Neural progenitor cell (in vitro differentiated cells): ENCODE data around the gene SFMBT1. TPM values are rescaled to one million over a fixed set of nuclear protein-coding genes. Genes with fewer than 3 reads are reported as not detected.

ENCODE experiments used
- DNase-seq: peaks from one replicate; pipeline ENCODE4 v3.0.0-alpha.2; 2016; ENCODE audit warnings: low spot score
- H2AFZ ChIP-seq: fragments of 200-600 bp; sonication (generic); replicated peaks from 2 replicates; pipeline ENCODE4 v1.6.1; 2016; ENCODE audit warnings: antibody characterized with exemption
- H3F3A ChIP-seq: fragments of 200-600 bp; sonication (generic); 2 replicates; pipeline ENCODE4 v1.6.1; 2016; ENCODE audit warnings: antibody characterized with exemption, low read depth
- H3K27ac ChIP-seq: fragments of 200-600 bp; sonication (generic); 2 replicates; pipeline ENCODE4 v1.5.1; 2016; ENCODE audit warnings: mild to moderate bottlenecking
- H3K27me3 ChIP-seq: fragments of 200-600 bp; sonication (generic); 2 replicates; pipeline ENCODE4 v1.6.1; 2016; ENCODE audit warnings: mild to moderate bottlenecking, moderate library complexity
- H3K36me3 ChIP-seq: fragments of 200-600 bp; sonication (generic); 2 replicates; pipeline ENCODE4 v1.5.1; 2016
- H3K4me1 ChIP-seq: fragments of 200-600 bp; sonication (generic); 2 replicates; pipeline ENCODE4 v1.6.1; 2016; ENCODE audit warnings: mixed run types
- H3K4me2 ChIP-seq: fragments of 200-600 bp; sonication (generic); 2 replicates; pipeline ENCODE4 v1.6.1; 2016
- H3K4me3 ChIP-seq: fragments of 200-600 bp; sonication (generic); 2 replicates; pipeline ENCODE4 v1.5.1; 2016
- H3K79me2 ChIP-seq: fragments of 200-600 bp; sonication (generic); 2 replicates; pipeline ENCODE4 v1.6.1; 2016; ENCODE audit warnings: low read depth
- H3K9ac ChIP-seq: fragments of 200-600 bp; sonication (generic); 2 replicates; pipeline ENCODE4 v1.6.1; 2016
- H3K9me3 ChIP-seq: fragments of 200-600 bp; sonication (generic); 2 replicates; pipeline ENCODE4 v1.5.1; 2016; ENCODE audit warnings: low read depth
- H4K20me1 ChIP-seq: fragments of 200-600 bp; sonication (generic); 2 replicates; pipeline ENCODE4 v1.6.1; 2016; ENCODE audit warnings: low read depth
- H3K27ac Mint-ChIP-seq: 3 replicates; pipeline ENCODE4 v1.8.0; 2021; ENCODE audit warnings: mixed read lengths
- H3K27me3 Mint-ChIP-seq: 2 replicates; pipeline ENCODE4 v1.8.0; 2022; ENCODE audit warnings: low read depth, mild to moderate bottlenecking, inconsistent platforms, moderate library complexity, mixed read lengths; ENCODE audit not compliant: insufficient read depth
- H3K36me3 Mint-ChIP-seq: 3 replicates; pipeline ENCODE4 v1.8.0; 2021; ENCODE audit warnings: mixed read lengths
- H3K4me1 Mint-ChIP-seq: 3 replicates; pipeline ENCODE4 v1.8.0; 2021; ENCODE audit warnings: mixed read lengths
- H3K4me3 Mint-ChIP-seq: 3 replicates; pipeline ENCODE4 v1.8.0; 2021; ENCODE audit warnings: mild to moderate bottlenecking, moderate library complexity, mixed read lengths
- H3K9me3 Mint-ChIP-seq: 3 replicates; pipeline ENCODE4 v1.8.0; 2020; ENCODE audit warnings: mixed read lengths
- EZH2 ChIP-seq: fragments of 200-600 bp; sonication (generic); IDR thresholded peaks from 2 replicates; pipeline ENCODE4 v1.6.1; 2017; ENCODE audit warnings: antibody characterized with exemption, mild to moderate bottlenecking, moderate library complexity
- EZH2phosphoT487 ChIP-seq: fragments of 200-600 bp; sonication (generic); IDR thresholded peaks from 2 replicates; pipeline ENCODE4 v1.6.1; 2017; ENCODE audit warnings: antibody characterized with exemption
- total RNA-seq: library from RNA; depleted of rRNA; stranded (reverse); fragments of >200 nt; gene quantifications from 2 replicates; pipeline ENCODE4 v1.2.3, GENCODE V29; 2015; ENCODE audit warnings: low replicate concordance
- TF ChIP-seq, protein P1 (sequence below): fragments of 200-600 bp; sonication (generic); IDR thresholded peaks from 2 replicates; pipeline ENCODE4 v1.5.1; 2017; ENCODE audit warnings: antibody characterized with exemption, mild to moderate bottlenecking

SFMBT1 gene
- total RNA-seq, 1 donor from 2014 or later: 18.5 TPM

DNA sequence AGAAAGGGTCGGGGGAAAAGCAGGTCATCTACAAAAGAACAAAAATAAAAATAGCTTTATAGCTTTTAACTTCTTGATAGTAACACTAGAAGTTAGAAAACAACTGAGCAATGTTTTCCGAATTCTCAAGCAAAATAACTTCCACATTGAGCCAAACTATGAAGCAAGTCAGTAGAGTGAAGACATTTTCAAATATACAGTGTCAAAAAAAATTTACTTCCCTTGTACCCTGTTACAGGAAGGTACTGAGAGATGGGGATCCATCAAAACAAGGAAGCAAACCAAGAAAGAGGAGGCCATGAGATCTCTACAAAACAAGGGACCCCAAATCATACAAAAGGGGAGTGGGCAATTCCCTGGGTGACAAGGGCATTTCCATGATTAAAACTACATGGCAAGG lies 121.9 kb downstream of the SFMBT1 start:
- Mint-ChIP-seq H3K4me3 (no peak overlapping the region), H3K27me3 (no peaks in the 10 kb centered on the region), H3K4me1 (no peaks in the 10 kb centered on the region), H3K27ac (no peak overlapping the region), H3K36me3 (peaks cover 16% of the 10 kb centered on the region), H3K9me3 (no peaks in the 10 kb centered on the region)
- Histone ChIP-seq H3K27ac (no peak overlapping the region), H3K4me2 (no peak overlapping the region), H2AFZ (no peak overlapping the region), H3K9ac (no peak overlapping the region), H3K36me3 (no peaks in the 10 kb centered on the region), H3K79me2 (no peaks in the 10 kb centered on the region), H3K9me3 (no peaks in the 10 kb centered on the region), H3K27me3 (no peaks in the 10 kb centered on the region), H3K4me1 (no peaks in the 10 kb centered on the region), H3K4me3 (no peak overlapping the region), H4K20me1 (no peaks in the 10 kb centered on the region), H3F3A (no peaks in the 10 kb centered on the region)
- no peak for DNase-seq
- TF ChIP-seq, protein P1, sequence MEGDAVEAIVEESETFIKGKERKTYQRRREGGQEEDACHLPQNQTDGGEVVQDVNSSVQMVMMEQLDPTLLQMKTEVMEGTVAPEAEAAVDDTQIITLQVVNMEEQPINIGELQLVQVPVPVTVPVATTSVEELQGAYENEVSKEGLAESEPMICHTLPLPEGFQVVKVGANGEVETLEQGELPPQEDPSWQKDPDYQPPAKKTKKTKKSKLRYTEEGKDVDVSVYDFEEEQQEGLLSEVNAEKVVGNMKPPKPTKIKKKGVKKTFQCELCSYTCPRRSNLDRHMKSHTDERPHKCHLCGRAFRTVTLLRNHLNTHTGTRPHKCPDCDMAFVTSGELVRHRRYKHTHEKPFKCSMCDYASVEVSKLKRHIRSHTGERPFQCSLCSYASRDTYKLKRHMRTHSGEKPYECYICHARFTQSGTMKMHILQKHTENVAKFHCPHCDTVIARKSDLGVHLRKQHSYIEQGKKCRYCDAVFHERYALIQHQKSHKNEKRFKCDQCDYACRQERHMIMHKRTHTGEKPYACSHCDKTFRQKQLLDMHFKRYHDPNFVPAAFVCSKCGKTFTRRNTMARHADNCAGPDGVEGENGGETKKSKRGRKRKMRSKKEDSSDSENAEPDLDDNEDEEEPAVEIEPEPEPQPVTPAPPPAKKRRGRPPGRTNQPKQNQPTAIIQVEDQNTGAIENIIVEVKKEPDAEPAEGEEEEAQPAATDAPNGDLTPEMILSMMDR: no peak
- TF ChIP-seq EZH2 (no peak), EZH2phosphoT487 (no peak)

DNA sequence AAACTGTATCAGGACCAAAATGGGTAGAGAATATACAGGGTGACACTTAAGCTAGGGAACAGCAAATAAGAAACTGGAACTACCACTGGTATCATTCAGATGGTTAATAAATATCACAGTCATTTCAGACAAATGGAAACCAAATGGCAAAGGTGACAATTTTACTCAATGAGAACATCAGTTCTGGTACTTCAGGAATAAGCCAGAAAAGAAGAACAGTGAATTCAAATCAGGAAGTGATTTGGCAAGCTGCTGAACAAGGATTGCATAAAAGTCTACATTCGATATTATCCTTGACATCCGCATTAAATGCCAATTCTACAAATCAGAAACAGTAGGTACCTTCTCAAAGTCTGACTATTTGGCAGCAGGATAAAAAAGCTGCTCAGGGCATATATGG lies 125.0 kb downstream of the SFMBT1 start:
- Histone ChIP-seq H3K4me2 (no peak overlapping the region), H2AFZ (no peak overlapping the region), H3F3A (no peaks in the 10 kb centered on the region), H3K9me3 (no peaks in the 10 kb centered on the region), H3K36me3 (no peaks in the 10 kb centered on the region), H4K20me1 (no peaks in the 10 kb centered on the region), H3K9ac (no peak overlapping the region), H3K4me3 (no peak overlapping the region), H3K4me1 (no peaks in the 10 kb centered on the region), H3K27me3 (no peaks in the 10 kb centered on the region), H3K79me2 (no peaks in the 10 kb centered on the region), H3K27ac (no peak overlapping the region)
- no peak overlapping the region for H3K27ac Mint-ChIP-seq
- no peaks in the 10 kb centered on the region for H3K4me1 Mint-ChIP-seq
- TF ChIP-seq, protein P1: no peak
- TF ChIP-seq EZH2: no peak
- no peak for TF ChIP-seq EZH2phosphoT487
- no peaks in the 10 kb centered on the region for H3K9me3 Mint-ChIP-seq
- peaks cover 15% of the 10 kb centered on the region for H3K36me3 Mint-ChIP-seq
- H3K27me3 Mint-ChIP-seq: no peaks in the 10 kb centered on the region
- no peak for DNase-seq
- H3K4me3 Mint-ChIP-seq: no peak overlapping the region

DNA sequence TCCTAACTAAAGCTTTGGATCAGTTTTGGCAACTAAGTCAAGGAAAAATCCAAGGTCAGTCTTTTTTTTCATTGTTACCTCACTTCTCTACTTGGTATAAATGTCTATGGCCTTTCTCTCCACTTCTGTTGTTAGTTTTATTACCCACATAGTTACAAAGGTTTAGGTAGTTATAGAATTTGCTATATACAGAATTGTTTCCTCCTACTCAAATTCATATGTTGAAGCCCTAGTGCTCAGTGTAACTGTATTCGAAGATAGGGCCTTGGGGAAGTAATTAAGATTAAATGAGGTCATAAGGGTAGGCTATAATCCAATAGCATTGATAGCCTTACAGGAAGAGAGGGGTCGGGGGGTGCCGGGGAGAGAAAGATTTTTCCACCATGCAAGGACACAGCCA lies 128.8 kb downstream of the SFMBT1 start:
- no peaks in the 10 kb centered on the region for H3K36me3 ChIP-seq
- H3K4me1 Mint-ChIP-seq: no peaks in the 10 kb centered on the region

More for the DNA sequence above, 128.8 kb downstream of the SFMBT1 start:
- no peaks in the 10 kb centered on the region for H4K20me1 ChIP-seq
- Mint-ChIP-seq H3K27me3 (no peaks in the 10 kb centered on the region), H3K36me3 (peaks cover 15% of the 10 kb centered on the region), H3K9me3 (no peaks in the 10 kb centered on the region), H3K27ac (no peak overlapping the region), H3K4me3 (no peak overlapping the region)
- no peaks in the 10 kb centered on the region for H3K9me3 ChIP-seq
- no peaks in the 10 kb centered on the region for H3K79me2 ChIP-seq
- no peak overlapping the region for H3K4me2 ChIP-seq
- no peak for TF ChIP-seq EZH2
- TF ChIP-seq, protein P1: no peak
- no peak for TF ChIP-seq EZH2phosphoT487
- no peak overlapping the region for H3K27ac ChIP-seq
- no peaks in the 10 kb centered on the region for H3K27me3 ChIP-seq
- H3K9ac ChIP-seq: no peak overlapping the region
- no peak overlapping the region for H2AFZ ChIP-seq
- H3K4me3 ChIP-seq: no peak overlapping the region
- H3F3A ChIP-seq: no peaks in the 10 kb centered on the region
- DNase-seq: no peak
- no peaks in the 10 kb centered on the region for H3K4me1 ChIP-seq
